T-helper 1 cell treated with Interleukin-12 subunit alpha and Interleukin-12 subunit beta and Interleukin-4 antibody, amounts not matched to agents 30 ng/mL and 1 ng/mL, for 36 hours (primary cell): ENCODE data around the gene MBD3L3. TPM values are rescaled to one million over a fixed set of nuclear protein-coding genes. Genes with fewer than 3 reads are reported as not detected.
"Not testable (repeated sequence)": the region's sequence is repeated elsewhere in the genome, so short reads cannot be mapped to it uniquely, and the experiment has no call there.

Source experiments
- intact Hi-C: fragments of 100-400 bp; cut with micrococcal nuclease; formaldehyde crosslinking; loops from one replicate; pipeline ENCODE4 v1.15.1; 2024
- total RNA-seq: library from RNA; stranded (reverse); gene quantifications from 2 replicates; pipeline ENCODE4 v1.2.3, GENCODE V29; 2022

MBD3L3 gene
- total RNA-seq, result not detected in 2 replicates

- intact Hi-C loops, result not testable (repeated sequence)
Measured at GRCh38 chr19:7058576-7058975, at the start of gene MBD3L3. Gene MBD3L3, minus strand, starts transcription at chr19:7058676. Its CDS starts 71 bp downstream, at chr19:7058605.

GRCh38 chr19:7106711-7107657, 48.5 kb upstream of the MBD3L3 start:
- intact Hi-C loops, result no loop called here

- intact Hi-C loops, result no loop called here
Measured at GRCh38 chr19:7104747-7105447, 46.4 kb upstream of the MBD3L3 start.

- intact Hi-C loops, result loop anchor here (1.0 to 2.0 kb wide), 6 partner anchors 225 to 698 kb away; partner anchors contain the start of gene TRAPPC5
Measured at GRCh38 chr19:7101498-7102253, 43.2 kb upstream of the MBD3L3 start.

- intact Hi-C loops, result loop anchor here (1.0 to 2.0 kb wide), 4 partner anchors 15 to 582 kb away; partner anchors contain the start of gene ZNF557
Measured at GRCh38 chr19:7099597-7099921, 41.1 kb upstream of the MBD3L3 start.

GRCh38 chr19:7098701-7099596, 40.5 kb upstream of the MBD3L3 start:
- intact Hi-C loops, result loop anchor here (1.0 to 2.0 kb wide), 4 partner anchors 14 to 582 kb away; partner anchors contain the start of gene ZNF557

- intact Hi-C loops, result loop anchor here (2.0 kb wide), 1 partner anchor 13 kb away; no protein-coding TSS in a partner anchor
Measured at GRCh38 chr19:7098096-7098495, 39.6 kb upstream of the MBD3L3 start.

- intact Hi-C loops, result no loop called here
Measured at GRCh38 chr19:7088999-7089398, 30.5 kb upstream of the MBD3L3 start.

GRCh38 chr19:7083076-7083956, 24.8 kb upstream of the MBD3L3 start:
- intact Hi-C loops, result no loop called here

- intact Hi-C loops, result no loop called here
Measured at GRCh38 chr19:7078008-7078407, 19.5 kb upstream of the MBD3L3 start.

- intact Hi-C loops, result no loop called here
Measured at GRCh38 chr19:7076151-7076550, 17.7 kb upstream of the MBD3L3 start.

- intact Hi-C loops, result no loop called here
Measured at GRCh38 chr19:7074705-7075282, 16.3 kb upstream of the MBD3L3 start.

GRCh38 chr19:7072541-7072940, 14.1 kb upstream of the MBD3L3 start:
- intact Hi-C loops, result no loop called here

GRCh38 chr19:7069904-7070226, 11.4 kb upstream of the MBD3L3 start:
- intact Hi-C loops, result loop anchor here (1.0 kb wide), 1 partner anchor 29 kb away; no protein-coding TSS in a partner anchor

- intact Hi-C loops, result loop anchor here (1.0 kb wide), 1 partner anchor 30 kb away; no protein-coding TSS in a partner anchor
Measured at GRCh38 chr19:7069042-7069903, 10.8 kb upstream of the MBD3L3 start, which contains the start of gene ZNF557. Gene ZNF557, plus strand, starts transcription at chr19:7069703. Its CDS starts 5,372 bp downstream, at chr19:7075075.

- intact Hi-C loops, result no loop called here
Measured at GRCh38 chr19:7068599-7068998, 10.1 kb upstream of the MBD3L3 start.

- intact Hi-C loops, result no loop called here
Measured at GRCh38 chr19:7067716-7068115, 9.2 kb upstream of the MBD3L3 start.

- intact Hi-C loops, result not testable (repeated sequence)
Measured at GRCh38 chr19:7067122-7067521, 8.6 kb upstream of the MBD3L3 start.
